GM18505 (cell line): ENCODE results near the gene PARD3.
"Not testable (repeated sequence)": the region's sequence is repeated elsewhere in the genome, so short reads cannot be mapped to it uniquely, and the experiment has no call there.

Experiments used
- ATAC-seq: cut with Tn5 transposase; IDR thresholded peaks from one replicate; pipeline ENCODE4 v1.9.1; 2021; ENCODE audit not compliant: unreplicated experiment
- POLR2A ChIP-seq: IDR thresholded peaks from 4 replicates; pipeline ENCODE4 v1.6.1; 2011; ENCODE audit warnings: borderline replicate concordance; ENCODE audit not compliant: insufficient read depth, insufficient read length; ENCODE audit errors: extremely low read depth

PARD3 gene

DNA sequence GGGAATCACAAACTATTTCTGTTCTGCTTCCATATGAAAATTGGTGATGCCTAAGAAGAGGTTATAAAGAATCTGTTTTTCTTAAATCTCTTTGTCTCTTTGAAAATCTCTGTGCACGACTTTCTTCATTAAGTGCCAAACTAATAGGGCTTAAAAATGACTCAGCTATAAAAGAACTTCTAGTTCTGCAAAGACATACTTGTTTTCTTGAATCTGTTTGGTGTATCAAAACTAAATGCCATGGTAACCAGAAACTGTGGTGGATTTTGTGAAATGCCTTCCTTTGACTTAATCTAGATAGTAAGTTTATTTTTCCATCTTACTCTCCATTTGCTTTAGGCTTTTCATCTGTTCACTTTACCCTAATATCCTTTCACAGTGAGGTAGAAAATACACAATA lies 417.8 kb downstream of the PARD3 start:
- TF ChIP-seq POLR2A, result no peak
- no peak for ATAC-seq

DNA sequence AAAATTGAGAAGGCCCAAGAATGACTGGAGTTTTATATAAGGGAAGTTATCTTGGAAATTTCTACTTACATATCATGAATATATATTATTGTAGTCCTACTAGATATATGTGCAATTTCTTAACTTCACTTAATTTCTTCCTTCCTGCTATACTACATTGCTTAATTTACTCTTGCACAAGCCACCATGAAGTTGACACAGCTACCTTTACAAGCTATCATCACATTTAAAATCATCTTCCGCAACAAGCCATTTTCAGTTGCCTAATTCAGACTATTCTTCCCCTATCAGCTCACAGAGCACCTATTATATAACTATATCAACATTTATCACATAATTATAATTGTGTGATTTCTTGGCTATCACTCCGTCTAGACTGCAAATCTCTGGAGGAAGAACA lies 418.4 kb downstream of the PARD3 start:
- no peak for ATAC-seq
- no peak for TF ChIP-seq POLR2A

DNA sequence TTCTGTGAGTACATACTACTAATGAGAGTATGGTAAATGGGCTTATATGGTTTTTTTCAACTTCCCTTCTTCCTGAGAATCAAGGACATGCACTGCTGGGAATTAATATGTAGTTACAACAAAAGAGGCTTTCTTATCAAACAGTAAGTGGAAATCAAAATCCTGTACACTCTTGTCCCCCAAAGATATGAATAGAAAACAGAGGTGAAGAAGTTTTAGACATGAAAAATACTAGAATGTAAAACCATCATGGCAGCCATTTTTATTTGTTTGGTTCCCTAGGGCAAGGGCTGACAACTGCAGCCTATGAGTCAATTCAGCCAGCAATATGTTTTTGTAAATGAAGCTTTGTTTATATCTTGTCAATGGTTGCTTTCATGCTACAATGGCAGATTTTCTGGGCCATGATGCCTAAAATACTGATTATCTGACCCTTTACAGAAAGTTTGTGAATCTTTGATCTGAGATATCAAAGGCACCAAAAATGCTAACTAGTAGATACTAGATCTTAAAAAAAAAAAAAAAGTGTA lies 422.4 kb downstream of the PARD3 start:
- ATAC-seq, result no peak
- no peak for TF ChIP-seq POLR2A

DNA sequence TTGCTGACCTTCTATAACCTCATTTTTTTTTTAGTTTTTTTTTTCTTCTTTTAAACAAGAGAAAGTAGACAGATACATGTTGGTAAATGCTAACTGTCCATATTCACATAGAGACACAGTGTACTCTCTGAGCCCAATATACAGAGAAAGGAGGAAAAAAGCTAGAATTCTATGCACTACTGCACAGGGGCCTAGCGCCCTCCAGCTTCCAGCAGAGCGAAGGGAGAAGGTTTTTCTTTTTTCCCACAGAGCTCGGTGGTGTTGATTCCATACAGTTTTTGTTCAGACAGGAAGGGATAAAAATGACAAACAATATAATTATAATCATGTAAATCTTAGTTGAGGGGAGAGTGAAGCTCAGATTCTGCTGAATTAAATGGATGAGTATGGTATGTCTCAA lies 423.9 kb downstream of the PARD3 start:
- ATAC-seq, result not testable (repeated sequence)

DNA sequence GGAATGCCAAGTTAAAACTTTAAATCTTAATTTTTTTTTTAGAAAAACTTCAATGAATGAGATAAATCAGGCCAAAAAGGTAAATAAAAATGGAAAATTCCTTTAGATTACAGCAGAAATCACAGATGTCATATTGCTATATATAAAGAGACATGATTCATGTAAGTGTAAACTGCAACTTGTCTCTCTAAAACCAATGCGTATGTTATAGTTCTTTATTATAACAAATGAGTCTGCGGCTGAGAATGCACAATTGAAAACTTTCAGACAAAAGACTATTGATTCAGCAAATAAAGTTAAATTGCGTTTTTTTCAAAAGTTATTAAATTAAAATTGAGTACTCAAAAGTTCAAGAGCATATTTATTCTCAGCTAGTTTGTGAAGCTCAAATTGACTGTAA lies 425.3 kb downstream of the PARD3 start:
- ATAC-seq, result no peak
- TF ChIP-seq POLR2A, result no peak

DNA sequence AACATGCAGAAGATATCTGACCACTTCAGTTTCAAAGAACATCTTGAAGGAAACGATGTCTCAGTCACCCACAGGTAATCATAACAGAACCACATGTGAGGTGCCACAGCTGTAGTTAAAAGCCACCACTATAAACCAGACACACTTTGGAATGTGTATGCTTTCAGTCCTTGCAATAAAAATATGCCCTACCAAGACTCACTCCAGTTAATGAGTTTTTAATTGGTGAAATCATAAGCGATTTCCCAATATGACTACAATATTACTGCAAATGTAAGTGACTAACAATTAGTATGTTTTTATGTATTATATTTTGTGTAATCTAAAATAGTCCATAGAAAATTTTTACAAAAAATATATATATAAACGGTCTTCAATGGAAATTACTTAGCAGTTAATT lies 428.2 kb downstream of the PARD3 start:
- no peak for TF ChIP-seq POLR2A
- ATAC-seq, result no peak

DNA sequence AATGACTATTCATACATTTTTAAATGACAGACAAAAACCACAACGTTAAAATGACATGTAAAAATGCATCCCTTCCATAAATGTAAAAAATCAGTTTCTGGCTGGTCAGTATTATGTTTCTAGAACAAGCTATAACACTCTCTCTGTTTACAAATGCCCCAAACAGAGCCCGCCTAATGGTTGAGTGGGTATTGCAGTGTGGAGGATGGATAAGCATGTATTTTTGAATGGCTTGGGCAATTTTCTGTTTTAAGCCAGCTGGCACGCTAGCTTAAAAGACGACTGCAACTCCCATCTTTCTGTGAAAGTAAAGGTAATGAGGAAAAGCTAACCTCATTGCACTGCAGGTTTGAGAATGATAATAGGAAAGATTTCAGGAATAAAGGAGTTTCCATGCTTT lies 430.7 kb downstream of the PARD3 start:
- no peak for TF ChIP-seq POLR2A
- ATAC-seq, result no peak

DNA sequence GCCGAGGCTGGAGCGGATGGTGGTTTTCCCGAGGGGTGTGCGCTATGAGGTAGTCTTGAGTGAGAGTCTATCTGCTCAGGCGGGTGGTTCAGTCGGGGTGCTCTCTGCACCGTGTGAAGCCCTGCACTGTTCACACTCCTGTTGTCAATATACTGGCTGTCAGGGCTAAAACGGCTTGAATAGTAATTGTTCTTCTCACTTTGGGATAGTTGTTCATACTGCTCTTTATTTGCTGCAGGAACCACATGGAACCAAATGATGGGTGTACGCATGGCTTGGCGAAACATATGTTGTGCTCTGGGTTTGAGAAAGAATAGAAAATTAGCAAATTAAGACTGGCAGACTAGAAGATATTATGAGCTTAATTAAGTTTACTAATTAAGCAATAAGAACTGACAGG lies 432.5 kb downstream of the PARD3 start:
- no peak for TF ChIP-seq POLR2A
- ATAC-seq, result no peak

DNA sequence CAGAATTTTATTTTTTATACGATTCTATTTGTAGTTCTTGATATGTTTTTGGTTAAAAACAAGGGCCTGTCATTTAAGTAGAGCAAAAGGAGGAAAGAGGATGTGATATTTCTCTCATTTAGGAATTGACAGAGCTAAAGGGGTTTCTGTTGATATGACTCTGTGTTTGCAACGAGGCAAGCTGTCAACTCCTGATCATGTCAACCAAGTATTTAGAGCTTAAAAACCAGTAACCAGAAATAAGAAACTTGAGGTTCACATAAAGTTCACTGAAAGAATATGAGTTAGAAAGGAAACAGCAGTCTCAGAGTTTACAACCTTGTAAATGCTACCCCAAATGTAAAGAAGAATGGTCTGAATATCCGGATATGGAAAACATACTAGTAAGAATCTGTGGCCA lies 434.2 kb downstream of the PARD3 start:
- TF ChIP-seq POLR2A, result no peak
- no peak for ATAC-seq

DNA sequence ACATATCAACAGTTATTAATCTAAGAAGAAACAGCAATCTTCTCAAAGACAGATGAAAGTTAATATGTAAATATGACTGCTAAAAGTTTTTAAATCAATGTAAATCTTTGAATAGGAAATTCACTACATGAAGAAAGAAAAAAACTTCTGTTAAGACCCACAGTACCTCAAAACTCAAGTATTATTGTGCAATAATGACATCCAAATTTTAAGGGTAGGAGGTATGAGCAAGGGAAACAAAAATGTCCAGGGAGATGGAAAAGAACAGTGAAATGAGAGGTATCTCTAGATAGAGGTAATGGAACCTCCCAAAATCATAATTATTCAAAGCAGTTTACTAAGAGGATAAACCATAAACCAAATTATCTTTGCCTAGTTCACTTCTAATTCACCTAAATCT lies 436.8 kb downstream of the PARD3 start:
- no peak for TF ChIP-seq POLR2A

DNA sequence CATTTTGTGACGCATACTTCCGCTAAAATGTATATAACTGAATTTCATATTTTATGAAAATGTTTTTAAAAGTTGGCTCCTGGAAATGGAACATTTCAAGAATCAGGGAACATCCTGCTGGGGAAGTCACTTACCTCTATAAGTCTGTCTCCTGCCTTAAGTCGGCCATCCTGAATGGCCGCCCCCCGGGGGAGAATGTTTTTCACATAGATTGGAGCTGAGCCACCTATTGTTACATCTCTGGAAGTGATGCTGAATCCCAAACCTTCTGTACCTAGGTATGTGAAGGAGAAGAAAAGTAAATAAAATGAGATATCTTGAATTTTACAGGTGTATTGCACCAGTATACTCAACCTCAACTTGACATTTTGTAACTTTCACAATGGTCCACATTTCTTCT lies 437.3 kb downstream of the PARD3 start:
- no peak for TF ChIP-seq POLR2A
- no peak for ATAC-seq

More for the DNA sequence above, 436.8 kb downstream of the PARD3 start:
- ATAC-seq, result no peak

DNA sequence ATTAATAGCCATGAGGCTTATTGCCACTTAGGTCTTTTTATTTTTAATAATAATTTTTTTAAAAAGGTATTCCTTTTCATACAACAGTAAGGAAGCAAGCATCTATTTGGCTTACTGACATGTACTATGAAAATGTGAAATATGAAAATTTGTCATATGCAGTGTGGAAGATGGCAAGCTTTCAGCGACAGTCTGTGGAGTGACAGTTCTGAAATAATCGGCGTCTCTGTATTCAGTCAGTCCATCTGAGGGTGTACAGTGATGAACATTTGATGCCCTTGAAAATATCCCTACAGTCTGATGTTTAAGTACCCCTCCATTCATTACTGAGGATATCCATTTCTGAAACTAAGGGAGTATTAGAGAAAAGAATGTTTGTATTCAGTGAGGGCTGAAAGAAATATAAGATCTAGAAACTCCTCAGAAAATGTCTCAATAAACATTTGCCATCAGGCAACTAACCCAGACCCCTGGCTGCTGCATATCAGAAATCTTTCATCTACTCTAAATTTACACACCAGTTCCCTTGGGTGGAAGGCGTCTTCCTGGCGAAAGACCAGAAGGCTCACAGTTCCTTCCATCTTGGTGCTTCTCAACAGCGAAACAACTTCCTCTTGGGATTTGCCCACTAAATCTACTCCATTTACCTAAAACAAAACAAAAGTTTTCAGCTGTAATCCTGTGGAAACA lies 440.6 kb downstream of the PARD3 start:
- no peak for TF ChIP-seq POLR2A
- peak; percentile 20 for ATAC-seq

DNA sequence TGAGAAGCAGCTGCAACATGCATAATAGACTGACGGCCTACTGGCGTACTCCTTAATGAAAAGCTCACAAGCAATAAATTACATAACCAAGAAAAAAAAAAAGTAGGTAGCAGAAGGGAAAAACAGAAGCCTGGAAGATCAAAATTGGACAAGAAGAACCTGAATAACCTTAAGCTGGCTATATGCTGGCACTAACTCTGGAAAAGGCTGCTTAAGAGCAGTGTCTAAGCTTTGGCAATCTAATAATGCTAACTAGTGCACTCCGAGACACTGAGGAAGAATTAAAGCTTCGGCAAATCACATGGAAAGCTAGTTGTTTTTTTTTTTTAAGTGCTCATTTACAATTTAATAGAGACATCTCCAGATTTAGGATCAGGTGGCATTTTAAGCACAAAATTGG lies 441.9 kb downstream of the PARD3 start:
- no peak for TF ChIP-seq POLR2A
- no peak for ATAC-seq

DNA sequence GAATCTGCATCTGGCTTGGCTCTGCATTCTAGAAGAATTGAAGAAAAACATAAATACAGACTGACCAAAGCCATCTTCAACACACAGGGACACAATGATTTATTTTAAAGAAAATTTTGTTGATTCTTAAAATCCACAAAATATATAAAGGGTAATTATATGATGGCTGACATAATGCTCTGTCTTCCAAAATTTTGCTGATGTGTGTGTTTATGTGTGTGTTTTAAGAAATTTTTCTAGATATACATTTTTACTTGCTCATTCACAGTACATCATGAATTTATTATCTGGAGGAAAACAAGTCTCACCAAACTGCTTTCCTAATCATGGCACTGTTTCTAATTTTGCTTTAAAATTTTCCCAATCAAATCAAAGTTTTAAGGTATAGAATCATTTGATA lies 442.6 kb downstream of the PARD3 start:
- no peak for TF ChIP-seq POLR2A
- no peak for ATAC-seq

DNA sequence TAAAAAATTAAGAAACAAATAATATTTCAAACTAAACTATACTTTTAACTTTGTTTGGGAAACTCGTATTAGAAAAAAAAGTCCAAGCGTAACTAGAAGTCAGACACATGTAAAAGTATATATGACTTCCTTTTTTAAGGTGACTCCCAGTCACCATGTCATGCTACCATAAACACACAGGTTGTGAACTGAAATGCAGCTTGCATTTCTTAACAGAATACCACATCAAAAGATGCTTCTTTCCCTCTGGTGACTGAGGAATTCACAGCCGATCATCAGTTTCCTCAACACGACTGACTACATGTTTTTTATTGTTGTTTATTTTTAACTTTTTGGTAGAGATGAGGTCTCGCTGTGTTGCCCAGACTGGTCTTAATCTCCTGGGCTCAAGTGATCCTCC lies 445.0 kb downstream of the PARD3 start:
- ATAC-seq, result no peak
- no peak for TF ChIP-seq POLR2A
